Vagina (tissue), 2 donors: ENCODE results near the gene KRTAP10-8.

Source experiments
- CTCF ChIP-seq, 3 experiments: fragments of 450-650 bp in 2 of 3; fragments of 200-600 bp in 1 of 3; sonication (generic) in 1 of 3; IDR thresholded peaks; one replicate each; pipeline ENCODE4 v1.5.1; 2017 to 2019; ENCODE audit warnings: antibody characterized with exemption in 3 of 3, mild to moderate bottlenecking in 2 of 3, moderate library complexity in 2 of 3
- POLR2A ChIP-seq, 2 donors: fragments of 450-650 bp; IDR thresholded peaks; one replicate each; pipeline ENCODE4 v1.6.1; 2017; ENCODE audit warnings: antibody characterized with exemption in 2 of 2, mild to moderate bottlenecking in 2 of 2, moderate library complexity in 2 of 2
- POLR2AphosphoS5 ChIP-seq, 2 donors: sonication (generic); formaldehyde crosslinking; IDR thresholded peaks; one replicate each; pipeline ENCODE4 v1.9.0; 2017; ENCODE audit warnings: antibody characterized with exemption in 2 of 2, mild to moderate bottlenecking in 2 of 2, low read depth in 1 of 2; ENCODE audit not compliant: insufficient read depth in 1 of 2

GRCh38 chr21:44614961-44615391 lies 3.1 kb downstream of the KRTAP10-8 start:
- TF ChIP-seq POLR2A (IDR thresholded peaks at IDR 0.05), result no peak
- TF ChIP-seq CTCF (IDR thresholded peaks at IDR 0.05), result no peak
- TF ChIP-seq POLR2AphosphoS5 (IDR thresholded peaks at IDR 0.05; ENCODE audit: insufficient read depth in 1 of 2, low read depth in 1 of 2), result no peak
